Esophagus squamous epithelium (tissue), 4 donors: ENCODE measurements around the gene SFTPA2.

Experiments
- CTCF ChIP-seq, 6 experiments: fragments of 450-650 bp in 4 of 6; fragments of 200-600 bp in 2 of 6; sonication (generic) in 2 of 6; IDR thresholded peaks; one replicate each; pipeline ENCODE4 v1.5.1; 2016 to 2019; ENCODE audit warnings: antibody characterized with exemption in 6 of 6, mild to moderate bottlenecking in 4 of 6, moderate library complexity in 4 of 6
- POLR2A ChIP-seq, 4 donors: fragments of 450-650 bp; IDR thresholded peaks; one replicate each; pipeline ENCODE4 v1.6.1; 2017; ENCODE audit warnings: antibody characterized with exemption in 4 of 4, mild to moderate bottlenecking in 4 of 4, moderate library complexity in 3 of 4

GRCh38 chr10:79542626-79543025 is 17.6 kb downstream of the SFTPA2 start:
- TF ChIP-seq CTCF (IDR thresholded peaks at IDR 0.05) = no peak
- no peak for TF ChIP-seq POLR2A (IDR thresholded peaks at IDR 0.05)
